WTC11 (cell line): ENCODE measurements around the gene METTL24. TPM values are rescaled to one million over a fixed set of nuclear protein-coding genes. Genes with fewer than 3 reads are reported as not detected.

Experiments used
- ATAC-seq: fragments of 200-7000 bp; cut with Tn5 transposase; 2 replicates; pipeline ENCODE4 v1.10.0; 2021; ENCODE audit warnings: mild to moderate bottlenecking, moderate library complexity
- CTCF ChIA-PET: fragments of 300-600 bp; sonication (Branson Sonifier 250); formaldehyde crosslinking; loops from one replicate; lab custom pipeline; 2021; ENCODE audit warnings: antibody characterized with exemption; lab: Charles Lee
- POLR2A ChIA-PET: fragments of 350-600 bp; sonication (Branson Sonifier 250); formaldehyde crosslinking; loops from one replicate; lab custom pipeline; 2021; ENCODE audit warnings: antibody characterized with exemption; lab: Charles Lee
- DNase-seq: peaks from one replicate; pipeline ENCODE4 v3.0.0; 2021; ENCODE audit warnings: low spot score
- H3K27ac Mint-ChIP-seq: 2 replicates; pipeline ENCODE4 v1.8.0; 2021; ENCODE audit warnings: mixed read lengths
- H3K27me3 Mint-ChIP-seq: 2 replicates; pipeline ENCODE4 v1.8.0; 2021; ENCODE audit warnings: low read depth, mild to moderate bottlenecking, moderate library complexity, mixed read lengths
- H3K36me3 Mint-ChIP-seq: 2 replicates; pipeline ENCODE4 v1.8.0; 2021; ENCODE audit warnings: mixed read lengths
- H3K4me1 Mint-ChIP-seq: 2 replicates; pipeline ENCODE4 v1.8.0; 2022; ENCODE audit warnings: mixed read lengths
- H3K4me3 Mint-ChIP-seq: 2 replicates; pipeline ENCODE4 v1.8.0; 2021; ENCODE audit warnings: mild to moderate bottlenecking, moderate library complexity, mixed read lengths
- H3K9me3 Mint-ChIP-seq: 2 replicates; pipeline ENCODE4 v1.8.0; 2021; ENCODE audit warnings: mixed read lengths
- CDX4 ChIP-seq: fragments of 250-450 bp; sonication (Bioruptor Pico); IDR thresholded peaks from 2 replicates; pipeline ENCODE4 v1.9.0; 2021; ENCODE audit warnings: moderate library complexity, mild to moderate bottlenecking, inconsistent platforms, borderline replicate concordance
- CREM ChIP-seq: sonication (generic); formaldehyde crosslinking; IDR thresholded peaks from 2 replicates; pipeline ENCODE4 v1.8.1; 2022; ENCODE audit warnings: mild to moderate bottlenecking, missing genetic modification reagents, moderate library complexity
- E2F5 ChIP-seq: sonication (generic); formaldehyde crosslinking; IDR thresholded peaks from 2 replicates; pipeline ENCODE4 v1.8.1; 2022; ENCODE audit warnings: mild to moderate bottlenecking, moderate library complexity, missing genetic modification reagents
- FOXJ3 ChIP-seq: sonication (generic); formaldehyde crosslinking; IDR thresholded peaks from 2 replicates; pipeline ENCODE4 v1.9.0; 2021; ENCODE audit warnings: missing genetic modification reagents, mild to moderate bottlenecking, borderline replicate concordance
- JUN ChIP-seq: sonication (generic); formaldehyde crosslinking; IDR thresholded peaks from 2 replicates; pipeline ENCODE4 v1.8.0; 2023; ENCODE audit warnings: mild to moderate bottlenecking, missing genetic modification reagents
- MYBL2 ChIP-seq: sonication (generic); formaldehyde crosslinking; IDR thresholded peaks from 2 replicates; pipeline ENCODE4 v1.8.1; 2023; ENCODE audit warnings: mild to moderate bottlenecking, moderate library complexity, missing genetic modification reagents
- NFE2L1 ChIP-seq: sonication (generic); formaldehyde crosslinking; IDR thresholded peaks from 2 replicates; pipeline ENCODE4 v1.8.1; 2023; ENCODE audit warnings: missing genetic modification reagents
- NR1H2 ChIP-seq: sonication (generic); formaldehyde crosslinking; IDR thresholded peaks from 2 replicates; pipeline ENCODE4 v1.9.0; 2021; ENCODE audit warnings: mild to moderate bottlenecking, moderate library complexity, missing genetic modification reagents
- PRRX2 ChIP-seq: fragments of 250-450 bp; sonication (Bioruptor Pico); IDR thresholded peaks from 2 replicates; pipeline ENCODE4 v1.8.0; 2021; ENCODE audit warnings: mild to moderate bottlenecking
- TP53 ChIP-seq: sonication (generic); formaldehyde crosslinking; IDR thresholded peaks from 2 replicates; pipeline ENCODE4 v1.8.1; 2023; ENCODE audit warnings: mild to moderate bottlenecking, missing genetic modification reagents
- ZBTB21 ChIP-seq: sonication (generic); formaldehyde crosslinking; IDR thresholded peaks from 2 replicates; pipeline ENCODE4 v1.8.1; 2023; ENCODE audit warnings: mild to moderate bottlenecking, missing genetic modification reagents, borderline replicate concordance
- ZNF219 ChIP-seq: sonication (generic); formaldehyde crosslinking; IDR thresholded peaks from 2 replicates; pipeline ENCODE4 v1.8.0; 2023; ENCODE audit warnings: missing genetic modification reagents, mild to moderate bottlenecking, borderline replicate concordance
- ZNF232 ChIP-seq: sonication (generic); formaldehyde crosslinking; IDR thresholded peaks from 2 replicates; pipeline ENCODE4 v1.8.0; 2022; ENCODE audit warnings: mild to moderate bottlenecking, missing genetic modification reagents
- ZNF263 ChIP-seq: sonication (generic); formaldehyde crosslinking; IDR thresholded peaks from 2 replicates; pipeline ENCODE4 v1.8.1; 2022; ENCODE audit warnings: low read depth, mild to moderate bottlenecking, moderate library complexity, missing genetic modification reagents
- ZNF671 ChIP-seq: fragments of 250-450 bp; sonication (Bioruptor Pico); IDR thresholded peaks from 2 replicates; pipeline ENCODE4 v1.8.0; 2021; ENCODE audit warnings: mild to moderate bottlenecking
- total RNA-seq: library from RNA; stranded (reverse); gene quantifications from 3 replicates; pipeline ENCODE4 v1.2.3, GENCODE V29; 2021
- TF ChIP-seq, protein P1 (sequence below): sonication (generic); formaldehyde crosslinking; IDR thresholded peaks from 2 replicates; pipeline ENCODE4 v1.8.1; 2023; ENCODE audit warnings: mild to moderate bottlenecking, missing genetic modification reagents, moderate library complexity
- TF ChIP-seq, protein P2 (sequence below): sonication (generic); formaldehyde crosslinking; IDR thresholded peaks from 2 replicates; pipeline ENCODE4 v1.8.1; 2023; ENCODE audit warnings: mild to moderate bottlenecking, missing genetic modification reagents, borderline replicate concordance
- TF ChIP-seq, protein P3 (sequence below): fragments of 250-450 bp; sonication (Bioruptor Pico); conservative IDR thresholded peaks from 2 replicates; pipeline ENCODE4 v1.9.0; 2021; ENCODE audit warnings: mild to moderate bottlenecking
- TF ChIP-seq, protein P4 (sequence below): sonication (generic); formaldehyde crosslinking; IDR thresholded peaks from 2 replicates; pipeline ENCODE4 v1.8.0; 2022; ENCODE audit warnings: mild to moderate bottlenecking, missing genetic modification reagents
- TF ChIP-seq, protein P5 (sequence below): sonication (generic); formaldehyde crosslinking; conservative IDR thresholded peaks from 2 replicates; pipeline ENCODE4 v1.8.1; 2023; ENCODE audit warnings: mild to moderate bottlenecking, low read depth, missing genetic modification reagents, moderate library complexity
- TF ChIP-seq, protein P6 (sequence below): sonication (generic); formaldehyde crosslinking; IDR thresholded peaks from 2 replicates; pipeline ENCODE4 v1.8.0; 2023; ENCODE audit warnings: mild to moderate bottlenecking, missing genetic modification reagents

Gene METTL24
- total RNA-seq, 1 experiment from 2014 or later, result 0.31 TPM

DNA sequence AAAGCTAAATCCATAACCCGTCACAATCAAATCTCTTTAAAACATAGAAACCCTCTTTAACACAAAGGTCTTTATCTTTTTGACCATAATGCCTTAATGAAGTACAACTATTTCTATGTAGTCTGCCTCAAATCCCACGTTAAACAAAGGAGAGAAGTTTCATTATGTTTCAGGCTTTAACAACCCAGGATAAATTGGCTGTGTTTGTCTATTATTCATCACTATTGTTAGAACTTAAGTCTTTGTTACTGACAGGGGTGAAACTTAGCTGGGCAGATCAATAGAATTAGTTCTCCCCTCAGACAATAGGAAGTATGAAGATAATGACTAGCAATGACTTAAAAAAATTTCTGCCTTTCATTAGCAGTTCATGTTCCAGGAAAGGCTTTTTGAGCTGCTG lies 10.1 kb upstream of the METTL24 start (continued):
- TF ChIP-seq ZNF671, result no peak
- TF ChIP-seq, protein P1, sequence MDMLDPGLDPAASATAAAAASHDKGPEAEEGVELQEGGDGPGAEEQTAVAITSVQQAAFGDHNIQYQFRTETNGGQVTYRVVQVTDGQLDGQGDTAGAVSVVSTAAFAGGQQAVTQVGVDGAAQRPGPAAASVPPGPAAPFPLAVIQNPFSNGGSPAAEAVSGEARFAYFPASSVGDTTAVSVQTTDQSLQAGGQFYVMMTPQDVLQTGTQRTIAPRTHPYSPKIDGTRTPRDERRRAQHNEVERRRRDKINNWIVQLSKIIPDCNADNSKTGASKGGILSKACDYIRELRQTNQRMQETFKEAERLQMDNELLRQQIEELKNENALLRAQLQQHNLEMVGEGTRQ (CRISPR knock-in tag), result no peak
- no peak for TF ChIP-seq ZNF263 (CRISPR knock-in tag)
- no peak for TF ChIP-seq ZNF219 (CRISPR knock-in tag)
- TF ChIP-seq JUN (CRISPR knock-in tag), result no peak
- no peak for TF ChIP-seq ZBTB21 (CRISPR knock-in tag)
- no peak for TF ChIP-seq PRRX2
- no peak for TF ChIP-seq NR1H2 (CRISPR knock-in tag)
- TF ChIP-seq CDX4 (CRISPR knock-in tag), result no peak

GRCh38 chr6:110367825-110368224 lies 9.7 kb upstream of the METTL24 start:
- H3K36me3 Mint-ChIP-seq, result no peaks in the 10 kb centered on the region
- CTCF ChIA-PET, result no interaction called here
- POLR2A ChIA-PET, result no interaction called here
- H3K27me3 Mint-ChIP-seq, result no peaks in the 10 kb centered on the region
- ATAC-seq, result no peak
- TF ChIP-seq, protein P2, sequence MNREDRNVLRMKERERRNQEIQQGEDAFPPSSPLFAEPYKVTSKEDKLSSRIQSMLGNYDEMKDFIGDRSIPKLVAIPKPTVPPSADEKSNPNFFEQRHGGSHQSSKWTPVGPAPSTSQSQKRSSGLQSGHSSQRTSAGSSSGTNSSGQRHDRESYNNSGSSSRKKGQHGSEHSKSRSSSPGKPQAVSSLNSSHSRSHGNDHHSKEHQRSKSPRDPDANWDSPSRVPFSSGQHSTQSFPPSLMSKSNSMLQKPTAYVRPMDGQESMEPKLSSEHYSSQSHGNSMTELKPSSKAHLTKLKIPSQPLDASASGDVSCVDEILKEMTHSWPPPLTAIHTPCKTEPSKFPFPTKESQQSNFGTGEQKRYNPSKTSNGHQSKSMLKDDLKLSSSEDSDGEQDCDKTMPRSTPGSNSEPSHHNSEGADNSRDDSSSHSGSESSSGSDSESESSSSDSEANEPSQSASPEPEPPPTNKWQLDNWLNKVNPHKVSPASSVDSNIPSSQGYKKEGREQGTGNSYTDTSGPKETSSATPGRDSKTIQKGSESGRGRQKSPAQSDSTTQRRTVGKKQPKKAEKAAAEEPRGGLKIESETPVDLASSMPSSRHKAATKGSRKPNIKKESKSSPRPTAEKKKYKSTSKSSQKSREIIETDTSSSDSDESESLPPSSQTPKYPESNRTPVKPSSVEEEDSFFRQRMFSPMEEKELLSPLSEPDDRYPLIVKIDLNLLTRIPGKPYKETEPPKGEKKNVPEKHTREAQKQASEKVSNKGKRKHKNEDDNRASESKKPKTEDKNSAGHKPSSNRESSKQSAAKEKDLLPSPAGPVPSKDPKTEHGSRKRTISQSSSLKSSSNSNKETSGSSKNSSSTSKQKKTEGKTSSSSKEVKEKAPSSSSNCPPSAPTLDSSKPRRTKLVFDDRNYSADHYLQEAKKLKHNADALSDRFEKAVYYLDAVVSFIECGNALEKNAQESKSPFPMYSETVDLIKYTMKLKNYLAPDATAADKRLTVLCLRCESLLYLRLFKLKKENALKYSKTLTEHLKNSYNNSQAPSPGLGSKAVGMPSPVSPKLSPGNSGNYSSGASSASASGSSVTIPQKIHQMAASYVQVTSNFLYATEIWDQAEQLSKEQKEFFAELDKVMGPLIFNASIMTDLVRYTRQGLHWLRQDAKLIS, result no peak
- no peak for TF ChIP-seq NFE2L1 (CRISPR knock-in tag)
- TF ChIP-seq, protein P3, sequence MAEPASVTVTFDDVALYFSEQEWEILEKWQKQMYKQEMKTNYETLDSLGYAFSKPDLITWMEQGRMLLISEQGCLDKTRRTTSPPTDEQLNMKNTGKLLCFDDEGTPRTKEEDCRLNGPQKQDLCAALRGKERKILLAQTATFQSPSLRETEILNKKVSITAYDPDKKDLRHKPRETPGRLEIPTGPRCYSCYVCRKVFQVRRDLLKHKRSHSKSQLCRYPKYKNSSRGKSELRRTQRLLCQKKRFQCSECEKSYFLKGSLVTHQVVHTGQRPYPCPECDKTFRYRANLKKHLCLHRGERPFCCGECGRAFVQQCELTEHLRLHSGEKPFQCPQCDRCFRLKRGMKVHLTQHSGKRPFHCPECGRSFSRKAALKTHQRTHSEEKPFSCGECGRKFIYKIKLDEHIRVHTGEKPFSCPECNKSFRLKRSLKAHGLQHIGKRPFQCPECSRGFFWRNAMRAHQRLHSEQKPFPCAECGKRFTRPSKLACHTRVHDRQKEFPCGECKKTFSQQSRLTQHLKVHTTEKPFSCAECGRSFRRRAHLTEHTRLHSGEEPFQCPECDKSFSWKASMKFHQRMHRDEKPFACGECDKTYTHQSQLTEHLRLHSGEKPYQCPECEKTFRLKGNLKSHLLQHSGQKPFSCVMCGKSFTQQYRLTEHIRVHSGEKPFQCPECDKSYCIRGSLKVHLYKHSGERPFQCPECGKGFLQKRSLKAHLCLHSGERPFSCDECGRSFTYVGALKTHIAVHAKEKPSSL, result no peak
- TF ChIP-seq MYBL2 (CRISPR knock-in tag), result no peak
- TF ChIP-seq TP53 (CRISPR knock-in tag), result no peak
- TF ChIP-seq CREM, result no peak
- TF ChIP-seq, protein P4, sequence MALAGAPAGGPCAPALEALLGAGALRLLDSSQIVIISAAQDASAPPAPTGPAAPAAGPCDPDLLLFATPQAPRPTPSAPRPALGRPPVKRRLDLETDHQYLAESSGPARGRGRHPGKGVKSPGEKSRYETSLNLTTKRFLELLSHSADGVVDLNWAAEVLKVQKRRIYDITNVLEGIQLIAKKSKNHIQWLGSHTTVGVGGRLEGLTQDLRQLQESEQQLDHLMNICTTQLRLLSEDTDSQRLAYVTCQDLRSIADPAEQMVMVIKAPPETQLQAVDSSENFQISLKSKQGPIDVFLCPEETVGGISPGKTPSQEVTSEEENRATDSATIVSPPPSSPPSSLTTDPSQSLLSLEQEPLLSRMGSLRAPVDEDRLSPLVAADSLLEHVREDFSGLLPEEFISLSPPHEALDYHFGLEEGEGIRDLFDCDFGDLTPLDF, result no peak
- TF ChIP-seq, protein P5, sequence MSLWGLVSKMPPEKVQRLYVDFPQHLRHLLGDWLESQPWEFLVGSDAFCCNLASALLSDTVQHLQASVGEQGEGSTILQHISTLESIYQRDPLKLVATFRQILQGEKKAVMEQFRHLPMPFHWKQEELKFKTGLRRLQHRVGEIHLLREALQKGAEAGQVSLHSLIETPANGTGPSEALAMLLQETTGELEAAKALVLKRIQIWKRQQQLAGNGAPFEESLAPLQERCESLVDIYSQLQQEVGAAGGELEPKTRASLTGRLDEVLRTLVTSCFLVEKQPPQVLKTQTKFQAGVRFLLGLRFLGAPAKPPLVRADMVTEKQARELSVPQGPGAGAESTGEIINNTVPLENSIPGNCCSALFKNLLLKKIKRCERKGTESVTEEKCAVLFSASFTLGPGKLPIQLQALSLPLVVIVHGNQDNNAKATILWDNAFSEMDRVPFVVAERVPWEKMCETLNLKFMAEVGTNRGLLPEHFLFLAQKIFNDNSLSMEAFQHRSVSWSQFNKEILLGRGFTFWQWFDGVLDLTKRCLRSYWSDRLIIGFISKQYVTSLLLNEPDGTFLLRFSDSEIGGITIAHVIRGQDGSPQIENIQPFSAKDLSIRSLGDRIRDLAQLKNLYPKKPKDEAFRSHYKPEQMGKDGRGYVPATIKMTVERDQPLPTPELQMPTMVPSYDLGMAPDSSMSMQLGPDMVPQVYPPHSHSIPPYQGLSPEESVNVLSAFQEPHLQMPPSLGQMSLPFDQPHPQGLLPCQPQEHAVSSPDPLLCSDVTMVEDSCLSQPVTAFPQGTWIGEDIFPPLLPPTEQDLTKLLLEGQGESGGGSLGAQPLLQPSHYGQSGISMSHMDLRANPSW, result no peak
- TF ChIP-seq ZNF671, result no peak
- no peak for TF ChIP-seq ZNF219 (CRISPR knock-in tag)
- no peak for TF ChIP-seq ZNF263 (CRISPR knock-in tag)
- TF ChIP-seq E2F5 (CRISPR knock-in tag), result no peak
- TF ChIP-seq ZNF232, result no peak
- TF ChIP-seq, protein P6, sequence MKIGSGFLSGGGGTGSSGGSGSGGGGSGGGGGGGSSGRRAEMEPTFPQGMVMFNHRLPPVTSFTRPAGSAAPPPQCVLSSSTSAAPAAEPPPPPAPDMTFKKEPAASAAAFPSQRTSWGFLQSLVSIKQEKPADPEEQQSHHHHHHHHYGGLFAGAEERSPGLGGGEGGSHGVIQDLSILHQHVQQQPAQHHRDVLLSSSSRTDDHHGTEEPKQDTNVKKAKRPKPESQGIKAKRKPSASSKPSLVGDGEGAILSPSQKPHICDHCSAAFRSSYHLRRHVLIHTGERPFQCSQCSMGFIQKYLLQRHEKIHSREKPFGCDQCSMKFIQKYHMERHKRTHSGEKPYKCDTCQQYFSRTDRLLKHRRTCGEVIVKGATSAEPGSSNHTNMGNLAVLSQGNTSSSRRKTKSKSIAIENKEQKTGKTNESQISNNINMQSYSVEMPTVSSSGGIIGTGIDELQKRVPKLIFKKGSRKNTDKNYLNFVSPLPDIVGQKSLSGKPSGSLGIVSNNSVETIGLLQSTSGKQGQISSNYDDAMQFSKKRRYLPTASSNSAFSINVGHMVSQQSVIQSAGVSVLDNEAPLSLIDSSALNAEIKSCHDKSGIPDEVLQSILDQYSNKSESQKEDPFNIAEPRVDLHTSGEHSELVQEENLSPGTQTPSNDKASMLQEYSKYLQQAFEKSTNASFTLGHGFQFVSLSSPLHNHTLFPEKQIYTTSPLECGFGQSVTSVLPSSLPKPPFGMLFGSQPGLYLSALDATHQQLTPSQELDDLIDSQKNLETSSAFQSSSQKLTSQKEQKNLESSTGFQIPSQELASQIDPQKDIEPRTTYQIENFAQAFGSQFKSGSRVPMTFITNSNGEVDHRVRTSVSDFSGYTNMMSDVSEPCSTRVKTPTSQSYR (CRISPR knock-in tag), result no peak
- TF ChIP-seq FOXJ3, result no peak
- TF ChIP-seq, all 79 proteins: peak for 0
- Mint-ChIP-seq H3K4me3 (no peak overlapping the region), H3K27ac (no peak overlapping the region), H3K9me3 (no peaks in the 10 kb centered on the region; the same call in 1 of the 2 replicates), H3K4me1 (peaks cover 25% of the 10 kb centered on the region)
- no peak for DNase-seq
